SH-SY5Y (cell line): ENCODE measurements around the gene KLHL22.

ENCODE experiments used
- GATA2 ChIP-seq: IDR thresholded peaks from 2 replicates; pipeline ENCODE4 v1.6.1; 2011; ENCODE audit warnings: mild to moderate bottlenecking, low read depth, low read length
- GATA3 ChIP-seq: IDR thresholded peaks from 2 replicates; pipeline ENCODE4 v1.6.1; 2011; ENCODE audit warnings: low read depth, mild to moderate bottlenecking, low read length, moderate library complexity

DNA sequence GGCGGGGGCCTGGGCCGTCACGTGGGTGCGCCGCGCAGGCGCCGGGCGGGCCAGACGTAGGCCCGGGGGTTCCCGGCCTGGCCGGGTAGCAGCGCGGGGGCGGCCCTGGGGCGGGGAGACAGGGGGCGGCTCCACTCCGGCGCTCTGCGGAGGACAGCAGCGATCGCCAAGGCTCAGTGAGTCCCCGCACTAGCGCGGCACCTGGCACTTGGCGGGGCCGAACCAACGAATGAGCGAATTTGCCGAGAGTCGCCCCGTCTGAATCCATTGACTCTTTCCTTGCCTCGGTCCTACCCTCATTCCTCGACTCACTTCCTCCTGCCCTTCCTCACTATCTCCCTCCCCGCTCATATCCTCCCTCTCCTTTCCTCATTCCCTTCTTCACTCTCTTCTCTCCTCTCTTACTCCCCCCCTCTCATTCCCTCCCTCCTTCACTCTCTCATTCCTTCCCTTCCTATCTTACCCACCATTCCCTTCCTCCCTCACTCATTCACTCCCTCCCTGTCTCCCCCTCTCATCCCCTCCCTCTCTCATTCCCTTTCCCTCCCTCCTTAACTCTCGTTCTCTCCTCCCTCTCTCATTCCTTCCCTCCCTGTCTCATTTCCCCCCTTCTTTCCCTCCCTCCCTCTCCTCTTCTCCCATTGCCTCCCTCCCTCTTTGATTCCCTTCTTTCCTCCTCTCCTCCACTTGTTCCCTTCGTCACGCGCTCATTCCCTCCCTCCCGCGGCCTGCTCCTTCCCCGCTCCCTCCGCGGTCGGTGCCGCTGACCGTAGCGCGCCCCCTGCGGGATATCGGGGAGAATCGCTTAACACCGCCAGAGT, 476 bp upstream of the KLHL22 start:
- TF ChIP-seq GATA3 (no peak), GATA2 (no peak)
